Stomach (tissue), 4 donors: ENCODE results near the gene PYGM.

ENCODE experiments used
- CTCF ChIP-seq, 7 experiments: fragments of 450-650 bp in 4 of 7; fragments of 200-600 bp in 3 of 7; sonication (generic) in 3 of 7; IDR thresholded peaks; one replicate each; pipeline ENCODE4 v1.5.1; 2016 to 2019; ENCODE audit warnings: antibody characterized with exemption in 7 of 7, control low read depth in 2 of 7, mild to moderate bottlenecking in 1 of 7
- POLR2AphosphoS5 ChIP-seq, 3 donors: sonication (generic); formaldehyde crosslinking; IDR thresholded peaks; one replicate each; pipeline ENCODE4 v1.6.1; 2016; ENCODE audit warnings: antibody characterized with exemption in 3 of 3

GRCh38 chr11:64770120-64770519 lies 10.3 kb upstream of the PYGM start:
- TF ChIP-seq CTCF (IDR thresholded peaks at IDR 0.05) (no peak), POLR2AphosphoS5 (IDR thresholded peaks at IDR 0.05) (no peak)
